Fibroblast of the aortic adventitia (primary cell): ENCODE measurements around the gene OXTR. TPM values are rescaled to one million over a fixed set of nuclear protein-coding genes. Genes with fewer than 3 reads are reported as not detected.

ENCODE experiments used
- DNase-seq: peaks from one replicate; pipeline ENCODE4 v3.0.0-alpha.2; 2010; ENCODE audit warnings: low read depth
- H3K4me3 ChIP-seq: 2 replicates; pipeline ENCODE4 v1.5.1; 2011; ENCODE audit warnings: low read depth, mild to moderate bottlenecking, control low read depth, low read length, moderate library complexity
- total RNA-seq: library from RNA; depleted of rRNA; stranded (reverse); fragments of >200 nt; gene quantifications from 2 replicates; pipeline ENCODE4 v1.2.3, GENCODE V29; 2012; ENCODE audit warnings: low replicate concordance
- TF ChIP-seq, protein P1 (sequence below): IDR thresholded peaks from 2 replicates; pipeline ENCODE4 v1.5.1; 2011; ENCODE audit warnings: mild to moderate bottlenecking, low read length, control low read depth, inconsistent platforms; ENCODE audit not compliant: insufficient read depth

Gene OXTR
- total RNA-seq, 1 donor, result 6.1 TPM

DNA sequence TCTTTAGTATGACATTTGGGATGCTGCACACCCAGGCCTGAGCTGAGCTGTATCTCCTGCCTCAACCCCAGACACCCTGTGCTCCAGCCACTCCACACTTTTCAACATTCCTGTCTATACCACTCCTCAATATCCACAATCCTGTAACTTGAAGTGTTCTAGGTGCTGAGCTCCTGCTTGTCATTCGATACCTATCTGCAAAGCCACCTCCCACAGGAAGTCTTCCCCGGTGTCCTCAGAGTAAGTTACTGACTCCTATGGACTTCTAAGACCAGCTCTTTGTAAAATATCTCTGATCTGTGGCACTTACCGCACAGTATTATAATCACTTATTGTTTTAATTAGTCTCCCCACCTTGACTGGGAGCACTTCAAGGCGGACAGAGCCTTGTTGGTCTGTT lies 37.0 kb downstream of the OXTR start:
- TF ChIP-seq, protein P1, sequence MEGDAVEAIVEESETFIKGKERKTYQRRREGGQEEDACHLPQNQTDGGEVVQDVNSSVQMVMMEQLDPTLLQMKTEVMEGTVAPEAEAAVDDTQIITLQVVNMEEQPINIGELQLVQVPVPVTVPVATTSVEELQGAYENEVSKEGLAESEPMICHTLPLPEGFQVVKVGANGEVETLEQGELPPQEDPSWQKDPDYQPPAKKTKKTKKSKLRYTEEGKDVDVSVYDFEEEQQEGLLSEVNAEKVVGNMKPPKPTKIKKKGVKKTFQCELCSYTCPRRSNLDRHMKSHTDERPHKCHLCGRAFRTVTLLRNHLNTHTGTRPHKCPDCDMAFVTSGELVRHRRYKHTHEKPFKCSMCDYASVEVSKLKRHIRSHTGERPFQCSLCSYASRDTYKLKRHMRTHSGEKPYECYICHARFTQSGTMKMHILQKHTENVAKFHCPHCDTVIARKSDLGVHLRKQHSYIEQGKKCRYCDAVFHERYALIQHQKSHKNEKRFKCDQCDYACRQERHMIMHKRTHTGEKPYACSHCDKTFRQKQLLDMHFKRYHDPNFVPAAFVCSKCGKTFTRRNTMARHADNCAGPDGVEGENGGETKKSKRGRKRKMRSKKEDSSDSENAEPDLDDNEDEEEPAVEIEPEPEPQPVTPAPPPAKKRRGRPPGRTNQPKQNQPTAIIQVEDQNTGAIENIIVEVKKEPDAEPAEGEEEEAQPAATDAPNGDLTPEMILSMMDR, result no peak
- DNase-seq, result no peak
- no peak overlapping the region for H3K4me3 ChIP-seq

- TF ChIP-seq, protein P1, result no peak
- DNase-seq, result peak; percentile 26
Measured at GRCh38 chr3:8730656-8731055, 38.8 kb downstream of the OXTR start.

GRCh38 chr3:8729479-8729878 lies 39.9 kb downstream of the OXTR start:
- no peak overlapping the region for H3K4me3 ChIP-seq
- DNase-seq, result no peak
- TF ChIP-seq, protein P1, result no peak

More at GRCh38 chr3:8730656-8731055, 38.8 kb downstream of the OXTR start:
- no peak overlapping the region for H3K4me3 ChIP-seq

- H3K4me3 ChIP-seq, result no peak overlapping the region
- DNase-seq, result no peak
- TF ChIP-seq, protein P1, result no peak
Measured at GRCh38 chr3:8727605-8728512, 41.6 kb downstream of the OXTR start.

GRCh38 chr3:8724108-8724752 lies 45.2 kb downstream of the OXTR start:
- TF ChIP-seq, protein P1, result no peak

DNA sequence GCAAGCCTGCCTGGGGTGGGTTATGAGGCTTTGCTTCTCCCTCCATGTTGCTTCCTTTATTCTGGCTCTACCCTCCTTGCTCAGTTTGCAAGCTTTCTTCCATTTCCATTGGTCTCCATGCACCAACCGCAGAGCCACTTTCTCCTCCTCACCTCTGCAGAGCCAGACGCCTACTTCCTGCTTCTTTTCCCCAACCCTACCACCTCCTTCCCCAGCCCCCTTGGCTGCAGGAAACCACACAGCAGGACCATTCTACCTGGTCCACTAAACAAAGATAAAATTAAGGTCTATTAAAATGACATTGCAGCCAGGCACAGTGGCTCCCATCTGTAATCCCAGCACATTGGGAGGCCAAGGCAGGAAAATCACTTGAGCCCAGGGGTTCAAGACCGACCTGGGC lies 45.8 kb downstream of the OXTR start:
- TF ChIP-seq, protein P1, result no peak
- DNase-seq, result no peak
- H3K4me3 ChIP-seq, result no peak overlapping the region

More at GRCh38 chr3:8724108-8724752, 45.2 kb downstream of the OXTR start:
- no peak overlapping the region for H3K4me3 ChIP-seq
- DNase-seq, result no peak
